Lower leg skin (tissue), 4 donors: Measurements from ENCODE around the gene CALML3. TPM values are rescaled to one million over a fixed set of nuclear protein-coding genes. Genes with fewer than 3 reads are reported as not detected.

Experiments
- DNase-seq, 2 donors: peaks; one replicate each; pipeline ENCODE4 v3.0.0-alpha.2; 2019; ENCODE audit warnings: low spot score in 2 of 2
- H3K4me3 ChIP-seq: fragments of 200-600 bp; sonication (generic); 2 replicates; pipeline ENCODE4 v1.5.1; 2017; ENCODE audit warnings: mild to moderate bottlenecking, low read depth; ENCODE audit not compliant: poor library complexity, severe bottlenecking
- POLR2A ChIP-seq, 2 donors: fragments of 450-650 bp; IDR thresholded peaks; one replicate each; pipeline ENCODE4 v1.6.1; 2016 to 2017; ENCODE audit warnings: antibody characterized with exemption in 2 of 2, mild to moderate bottlenecking in 1 of 2, moderate library complexity in 1 of 2
- WGBS, 2 donors: methylation state at CpG; one replicate each; pipeline ENCODE4 v1.1.5; 2018; 5-methylcytosine and 5-hydroxymethylcytosine counted together
- intact Hi-C: fragments of 100-400 bp; cut with DNase I; formaldehyde crosslinking; loops from one replicate; pipeline ENCODE4 v1.15.0; 2023; ENCODE audit warnings: low total_unique reads
- total RNA-seq, 4 donors: library from RNA; depleted of rRNA; stranded (reverse); fragments of >200 nt; gene quantifications; one replicate each; pipeline ENCODE4 v1.1.0, GENCODE V29; 2016
- TF ChIP-seq, protein P1 (sequence below), 3 donors: fragments of 450-650 bp; IDR thresholded peaks; one replicate each; pipeline ENCODE4 v1.5.1; 2016; ENCODE audit warnings: antibody characterized with exemption in 3 of 3, mild to moderate bottlenecking in 3 of 3, moderate library complexity in 2 of 3

The CALML3 gene
- total RNA-seq, 4 donors from 2014 or later, result 43.4 to 181 (median 90.7) TPM

DNA sequence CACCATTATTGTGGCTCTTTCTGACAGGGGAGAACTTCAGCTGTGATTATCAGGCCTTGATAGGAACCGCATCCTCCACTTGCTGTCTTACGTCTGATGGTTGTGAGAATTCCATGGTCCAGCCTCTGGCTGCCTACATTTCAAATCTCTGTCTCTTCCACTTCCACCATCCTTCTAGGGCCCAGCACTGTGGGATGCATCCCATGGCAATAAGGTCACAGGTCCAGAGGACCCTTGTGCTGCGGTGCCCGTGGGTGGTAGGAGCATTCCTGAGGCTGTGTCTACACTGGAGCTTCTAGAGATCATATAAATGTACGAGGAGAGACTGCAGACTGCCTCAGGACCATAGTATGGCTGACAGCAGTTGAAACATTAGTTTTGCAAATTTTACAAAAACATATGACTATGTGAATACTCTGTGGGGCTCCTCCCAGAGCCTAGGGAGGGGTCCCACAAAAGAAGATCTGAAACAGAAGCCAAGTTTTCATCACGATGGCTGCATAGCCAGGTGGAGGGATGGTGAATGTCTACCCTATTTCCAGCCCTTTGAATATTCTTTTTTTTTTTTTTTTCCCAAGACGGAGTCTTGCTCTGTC lies 11.8 kb downstream of the CALML3 start:
- DNase-seq, result peak in 1 of 2 donors; percentile 60
- no peak overlapping the region for H3K4me3 ChIP-seq
- no peak for TF ChIP-seq POLR2A (IDR thresholded peaks at IDR 0.05)
- TF ChIP-seq, protein P1, sequence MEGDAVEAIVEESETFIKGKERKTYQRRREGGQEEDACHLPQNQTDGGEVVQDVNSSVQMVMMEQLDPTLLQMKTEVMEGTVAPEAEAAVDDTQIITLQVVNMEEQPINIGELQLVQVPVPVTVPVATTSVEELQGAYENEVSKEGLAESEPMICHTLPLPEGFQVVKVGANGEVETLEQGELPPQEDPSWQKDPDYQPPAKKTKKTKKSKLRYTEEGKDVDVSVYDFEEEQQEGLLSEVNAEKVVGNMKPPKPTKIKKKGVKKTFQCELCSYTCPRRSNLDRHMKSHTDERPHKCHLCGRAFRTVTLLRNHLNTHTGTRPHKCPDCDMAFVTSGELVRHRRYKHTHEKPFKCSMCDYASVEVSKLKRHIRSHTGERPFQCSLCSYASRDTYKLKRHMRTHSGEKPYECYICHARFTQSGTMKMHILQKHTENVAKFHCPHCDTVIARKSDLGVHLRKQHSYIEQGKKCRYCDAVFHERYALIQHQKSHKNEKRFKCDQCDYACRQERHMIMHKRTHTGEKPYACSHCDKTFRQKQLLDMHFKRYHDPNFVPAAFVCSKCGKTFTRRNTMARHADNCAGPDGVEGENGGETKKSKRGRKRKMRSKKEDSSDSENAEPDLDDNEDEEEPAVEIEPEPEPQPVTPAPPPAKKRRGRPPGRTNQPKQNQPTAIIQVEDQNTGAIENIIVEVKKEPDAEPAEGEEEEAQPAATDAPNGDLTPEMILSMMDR (IDR thresholded peaks at IDR 0.05), result no peak
- 91% methylated on average over 7 of the region's 7 CpGs for WGBS, 2 donors
- intact Hi-C loops, result no loop called here

DNA sequence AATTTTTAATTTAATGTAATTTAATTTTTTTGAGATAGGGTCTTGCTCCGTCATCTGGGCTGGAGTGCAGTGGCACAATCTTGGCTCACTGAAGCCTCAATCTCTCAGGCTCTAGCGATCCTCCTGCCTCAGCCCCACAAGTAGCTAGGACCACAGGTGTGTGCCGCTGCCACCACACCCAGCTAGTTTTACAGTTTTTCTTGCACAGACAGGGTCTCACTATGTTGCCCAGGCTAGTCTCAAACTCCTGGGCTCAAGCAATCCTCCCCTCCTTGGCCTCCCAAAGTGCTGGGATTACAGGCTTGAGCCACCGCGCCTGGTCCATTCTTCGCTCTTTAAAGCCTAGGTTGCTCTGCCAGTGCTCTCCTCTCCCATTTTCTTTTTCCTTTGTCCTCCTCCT lies 12.9 kb downstream of the CALML3 start:
- 87 to 92% methylated on average over 6 of the region's 6 CpGs for WGBS, 2 donors
- DNase-seq, result peak in 1 of 2 donors; percentile 61
- TF ChIP-seq, protein P1 (IDR thresholded peaks at IDR 0.05), result no peak
- no peak for TF ChIP-seq POLR2A (IDR thresholded peaks at IDR 0.05)
- intact Hi-C loops, result no loop called here
- H3K4me3 ChIP-seq, result no peak overlapping the region

DNA sequence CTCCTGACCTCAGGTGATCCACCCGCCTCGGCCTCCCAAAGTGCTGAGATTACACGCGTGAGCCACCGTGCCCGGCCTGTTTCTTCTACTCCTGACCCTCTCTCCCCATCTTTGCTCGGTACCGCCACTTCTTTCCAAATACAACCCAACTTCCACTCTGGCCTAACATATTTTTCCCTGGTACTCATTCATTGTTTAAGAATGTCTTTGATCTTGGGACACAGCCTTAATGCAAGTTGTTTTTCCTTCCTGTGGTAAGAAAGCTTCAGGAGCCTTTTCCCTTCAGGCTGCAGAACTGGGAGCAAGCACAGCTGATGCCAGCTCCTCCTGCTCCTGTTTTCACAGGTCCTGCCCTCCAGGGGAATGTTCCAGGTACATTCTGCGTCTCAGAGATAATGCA lies 13.7 kb downstream of the CALML3 start:
- DNase-seq, result peak in 1 of 2 donors; percentile 79
- no peak overlapping the region for H3K4me3 ChIP-seq
- no peak for TF ChIP-seq POLR2A (IDR thresholded peaks at IDR 0.05)
- TF ChIP-seq, protein P1 (IDR thresholded peaks at IDR 0.05), result no peak
- 54 to 74% methylated on average over 9 of the region's 9 CpGs for WGBS, 2 donors
- intact Hi-C loops, result no loop called here

DNA sequence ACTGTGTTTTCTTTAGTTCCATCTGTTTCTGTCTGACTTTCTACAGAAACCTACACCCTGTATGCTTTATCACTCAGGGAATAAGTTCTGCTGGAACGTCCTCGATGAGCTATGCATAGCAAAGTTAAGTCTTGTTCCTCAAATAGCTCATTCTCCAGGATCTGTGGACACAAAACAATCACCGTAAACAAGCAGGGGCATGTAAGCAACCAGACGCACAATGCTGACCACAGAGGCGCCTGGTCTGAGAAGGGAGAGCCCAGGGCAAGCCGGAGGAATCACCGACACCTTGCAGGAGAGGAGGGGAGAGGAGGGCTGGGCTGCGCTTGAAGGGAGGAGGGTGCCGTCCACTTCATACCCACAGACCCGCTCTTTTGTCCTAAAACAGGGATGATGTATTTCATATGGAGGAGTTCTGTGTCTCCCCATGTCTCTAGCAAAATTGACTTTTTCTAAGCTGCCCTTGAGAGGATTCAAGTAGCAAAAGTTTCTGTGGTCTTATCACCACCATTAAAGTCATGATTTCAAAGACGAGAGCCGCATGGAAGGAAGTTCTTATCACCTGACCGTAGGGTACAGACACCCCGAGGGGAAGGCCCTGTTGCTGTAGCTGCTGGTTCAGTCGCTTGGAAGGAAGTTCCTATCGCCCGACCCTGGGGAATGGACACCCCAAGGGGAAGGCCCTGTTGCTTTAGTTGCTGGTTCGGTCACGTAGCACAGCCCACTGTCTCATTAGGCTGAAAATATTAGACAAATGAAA lies 14.3 kb downstream of the CALML3 start:
- 80 to 81% methylated on average over 19 of the region's 19 CpGs for WGBS, 2 donors
- TF ChIP-seq, protein P1 (IDR thresholded peaks at IDR 0.05), result no peak
- TF ChIP-seq POLR2A (IDR thresholded peaks at IDR 0.05), result no peak
- intact Hi-C loops, result no loop called here
- no peak overlapping the region for H3K4me3 ChIP-seq
- peak in 1 of 2 donors; percentile 66 for DNase-seq

DNA sequence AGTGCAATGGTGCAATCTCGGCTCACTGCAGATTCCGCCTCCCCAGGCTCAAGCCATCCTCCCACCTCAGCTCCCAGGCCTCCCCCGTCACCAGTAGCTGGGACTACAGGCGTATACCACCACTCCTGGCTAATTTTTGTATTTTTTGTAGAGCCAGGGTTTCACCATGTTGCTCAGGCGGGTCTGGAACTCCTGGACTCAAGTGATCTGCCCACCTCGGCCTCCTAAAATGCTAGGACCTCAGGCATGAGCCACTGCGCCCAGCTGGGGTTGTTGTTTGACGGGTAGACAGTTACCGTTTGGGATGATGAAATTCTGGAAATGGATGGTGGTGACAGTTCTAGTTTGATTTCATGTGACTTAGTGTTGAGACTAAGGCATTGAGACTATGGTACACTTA lies 15.3 kb downstream of the CALML3 start:
- peak in 1 of 2 donors; percentile 36 for DNase-seq
- no peak overlapping the region for H3K4me3 ChIP-seq
- intact Hi-C loops, result no loop called here
- TF ChIP-seq, protein P1 (IDR thresholded peaks at IDR 0.05), result no peak
- no peak for TF ChIP-seq POLR2A (IDR thresholded peaks at IDR 0.05)
- WGBS, 2 donors, result 94 to 95% methylated on average over 9 of the region's 9 CpGs
